B cell (primary cell): ENCODE results near the gene L3MBTL4.

Source experiments
- EZH2 ChIP-seq: IDR thresholded peaks from 2 replicates; pipeline ENCODE4 v1.6.1; 2012; ENCODE audit warnings: borderline replicate concordance, low read depth, mild to moderate bottlenecking, moderate library complexity, low read length; ENCODE audit not compliant: insufficient read depth, poor library complexity, severe bottlenecking
- TF ChIP-seq, protein P1 (sequence below): fragments of 200-600 bp; IDR thresholded peaks from one replicate; pipeline ENCODE4 v1.8.0; 2022; ENCODE audit warnings: antibody characterized with exemption, mild to moderate bottlenecking

DNA sequence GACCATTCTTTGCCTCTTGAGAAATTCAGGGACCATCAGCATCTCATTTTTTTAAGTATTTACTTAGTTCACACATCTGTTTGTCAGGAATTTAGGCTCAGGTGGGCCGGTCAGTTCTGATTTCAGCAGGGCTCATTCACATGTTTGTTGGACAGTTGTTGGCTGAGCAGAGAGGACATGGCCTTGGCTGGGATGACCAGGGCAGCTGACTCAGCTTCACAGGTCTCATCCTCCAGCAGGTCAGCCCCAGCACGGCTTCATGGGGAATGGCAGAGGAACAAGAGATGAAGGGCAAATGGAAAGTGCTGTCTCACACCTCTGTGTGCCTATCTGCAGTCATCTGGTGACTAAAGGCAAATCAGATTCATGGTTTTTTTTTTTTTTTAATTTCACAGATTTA lies 383.3 kb downstream of the L3MBTL4 start:
- TF ChIP-seq, protein P1, sequence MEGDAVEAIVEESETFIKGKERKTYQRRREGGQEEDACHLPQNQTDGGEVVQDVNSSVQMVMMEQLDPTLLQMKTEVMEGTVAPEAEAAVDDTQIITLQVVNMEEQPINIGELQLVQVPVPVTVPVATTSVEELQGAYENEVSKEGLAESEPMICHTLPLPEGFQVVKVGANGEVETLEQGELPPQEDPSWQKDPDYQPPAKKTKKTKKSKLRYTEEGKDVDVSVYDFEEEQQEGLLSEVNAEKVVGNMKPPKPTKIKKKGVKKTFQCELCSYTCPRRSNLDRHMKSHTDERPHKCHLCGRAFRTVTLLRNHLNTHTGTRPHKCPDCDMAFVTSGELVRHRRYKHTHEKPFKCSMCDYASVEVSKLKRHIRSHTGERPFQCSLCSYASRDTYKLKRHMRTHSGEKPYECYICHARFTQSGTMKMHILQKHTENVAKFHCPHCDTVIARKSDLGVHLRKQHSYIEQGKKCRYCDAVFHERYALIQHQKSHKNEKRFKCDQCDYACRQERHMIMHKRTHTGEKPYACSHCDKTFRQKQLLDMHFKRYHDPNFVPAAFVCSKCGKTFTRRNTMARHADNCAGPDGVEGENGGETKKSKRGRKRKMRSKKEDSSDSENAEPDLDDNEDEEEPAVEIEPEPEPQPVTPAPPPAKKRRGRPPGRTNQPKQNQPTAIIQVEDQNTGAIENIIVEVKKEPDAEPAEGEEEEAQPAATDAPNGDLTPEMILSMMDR: no peak
- no peak for TF ChIP-seq EZH2
